Keratinocyte (primary cell): ENCODE measurements around the gene CARM1.

Source experiments
- CTCF ChIP-seq, 3 experiments: IDR thresholded peaks in 1 of 3; conservative IDR thresholded peaks in 1 of 3; optimal IDR thresholded peaks in 1 of 3; 2 replicates in 2 of 3; 3 replicates in 1 of 3; pipeline versions ENCODE3 to v1.5.1; 2011; ENCODE audit warnings: low read length in 3 of 3, mild to moderate bottlenecking in 3 of 3, moderate library complexity in 2 of 3, control low read depth in 1 of 3, inconsistent platforms in 1 of 3; ENCODE audit not compliant: insufficient read depth in 2 of 3; ENCODE audit errors: extremely low read depth in 1 of 3
- EZH2 ChIP-seq: IDR thresholded peaks from one replicate; pipeline ENCODE4 v1.6.1; 2012; ENCODE audit warnings: inconsistent platforms, mild to moderate bottlenecking, low read length, moderate library complexity

GRCh38 chr19:10836479-10837330, 34.6 kb upstream of the CARM1 start:
- TF ChIP-seq CTCF (optimal IDR thresholded peaks at IDR 0.05 in 1 of 3, IDR thresholded peaks at IDR 0.05 in 1 of 3, conservative IDR thresholded peaks at IDR 0.05 in 1 of 3; ENCODE audit: extremely low read depth in 1 of 3, insufficient read depth in 2 of 3, low read length in 3 of 3) (no peak), EZH2 (no peak)
